ENCODE data around the gene XRRA1.

Gene XRRA1

DNA sequence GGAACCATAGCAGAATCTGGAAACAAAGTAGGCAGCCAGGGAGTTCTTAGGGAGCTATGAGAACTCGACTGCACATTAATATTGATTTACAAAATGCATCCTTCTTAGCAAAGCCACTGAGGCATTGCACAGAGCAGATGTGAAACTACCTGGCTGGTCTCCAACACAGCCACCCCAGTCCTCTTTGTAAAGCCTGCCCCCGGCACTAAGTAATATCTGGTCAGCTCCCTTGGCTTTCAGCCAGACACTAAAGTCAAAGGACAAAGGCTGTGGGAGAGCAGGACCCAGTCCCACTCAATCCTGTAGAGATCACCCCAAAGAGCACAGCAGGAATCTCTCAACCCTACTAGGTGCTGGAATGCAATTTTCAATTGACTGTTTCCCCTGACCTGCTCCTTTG lies 12.8 kb downstream of the XRRA1 start:
- peaks cover 0 to 6% (median 2%) of the 10 kb centered on the region in 5 donors for H3K4me1 ChIP-seq (ENCODE audit: control insufficient read depth in 5 of 5, insufficient read depth in 5 of 5, low read length in 5 of 5)
- no peaks in the 10 kb centered on the region for H3K27me3 ChIP-seq (ENCODE audit: control insufficient read depth in 5 of 5, insufficient read depth in 4 of 5, low read length in 5 of 5)
- no peaks in the 10 kb centered on the region for H3K9me3 ChIP-seq (ENCODE audit: control insufficient read depth in 5 of 5, low read length in 5 of 5)
- no peak overlapping the region for H3K4me3 ChIP-seq (ENCODE audit: low read depth in 1 of 5, low read length in 5 of 5)
- H3K9ac ChIP-seq (ENCODE audit: low read length in 5 of 5): no peak overlapping the region
- H3K27ac ChIP-seq (ENCODE audit: low read depth, low read length): no peak overlapping the region
- H3K36me3 ChIP-seq (ENCODE audit: control insufficient read depth in 5 of 5, insufficient read depth in 5 of 5, low read length in 5 of 5): peaks cover 20 to 43% (median 32%) of the 10 kb centered on the region in 5 donors

DNA sequence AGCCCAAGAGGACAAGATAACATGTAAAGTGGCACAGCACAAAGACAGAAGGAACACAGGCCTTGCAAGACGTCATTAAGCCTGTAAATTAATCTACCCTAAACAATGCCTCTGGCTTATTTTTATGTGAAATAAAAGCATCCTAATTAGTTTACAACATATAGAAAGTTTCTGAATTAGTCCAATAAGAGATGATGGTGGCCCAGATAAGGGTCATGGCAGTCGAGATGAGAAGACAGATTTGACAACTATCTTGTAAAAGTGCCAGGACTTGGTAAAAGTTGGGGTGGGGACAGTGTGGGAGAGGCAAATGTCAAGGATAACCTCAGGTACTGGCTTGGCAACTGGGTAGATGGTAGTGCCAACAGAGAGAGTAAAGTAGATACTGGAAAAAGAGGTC lies 13.6 kb downstream of the XRRA1 start:
- H3K4me1 ChIP-seq (ENCODE audit: control insufficient read depth in 5 of 5, insufficient read depth in 5 of 5, low read length in 5 of 5): peaks cover 0 to 6% (median 0%) of the 10 kb centered on the region in 5 donors
- peaks cover 19 to 43% (median 27%) of the 10 kb centered on the region in 5 donors for H3K36me3 ChIP-seq (ENCODE audit: control insufficient read depth in 5 of 5, insufficient read depth in 5 of 5, low read length in 5 of 5)

DNA sequence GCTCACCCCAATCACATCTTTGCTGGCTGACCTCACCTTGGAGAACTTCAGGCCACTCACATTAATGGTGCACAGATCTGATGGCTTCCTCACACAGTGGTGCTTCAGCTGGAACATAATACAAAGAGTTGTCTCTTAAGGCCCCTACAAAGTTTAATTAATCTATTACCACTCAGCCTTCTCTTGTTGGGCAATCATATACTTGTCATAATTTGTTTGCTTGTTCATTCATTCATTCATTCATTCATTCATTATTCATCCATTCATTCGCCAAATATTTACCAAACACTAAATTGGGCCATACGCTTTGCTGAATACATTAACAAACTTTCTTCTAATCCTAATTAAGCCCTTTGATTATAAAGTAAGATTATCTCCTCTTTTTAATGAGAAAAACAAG lies 15.1 kb downstream of the XRRA1 start:
- H3K36me3 ChIP-seq (ENCODE audit: control insufficient read depth in 5 of 5, insufficient read depth in 5 of 5, low read length in 5 of 5): peaks cover 14 to 43% (median 25%) of the 10 kb centered on the region in 5 donors
- H3K9ac ChIP-seq (ENCODE audit: low read length in 5 of 5): no peak overlapping the region

More for the DNA sequence above, 13.6 kb downstream of the XRRA1 start:
- Histone ChIP-seq H3K4me3 (ENCODE audit: low read depth in 1 of 5, low read length in 5 of 5) (no peak overlapping the region), H3K27me3 (ENCODE audit: control insufficient read depth in 5 of 5, insufficient read depth in 4 of 5, low read length in 5 of 5) (no peaks in the 10 kb centered on the region), H3K9me3 (ENCODE audit: control insufficient read depth in 5 of 5, low read length in 5 of 5) (no peaks in the 10 kb centered on the region), H3K9ac (ENCODE audit: low read length in 5 of 5) (no peak overlapping the region), H3K27ac (ENCODE audit: low read depth, low read length) (no peak overlapping the region)

DNA sequence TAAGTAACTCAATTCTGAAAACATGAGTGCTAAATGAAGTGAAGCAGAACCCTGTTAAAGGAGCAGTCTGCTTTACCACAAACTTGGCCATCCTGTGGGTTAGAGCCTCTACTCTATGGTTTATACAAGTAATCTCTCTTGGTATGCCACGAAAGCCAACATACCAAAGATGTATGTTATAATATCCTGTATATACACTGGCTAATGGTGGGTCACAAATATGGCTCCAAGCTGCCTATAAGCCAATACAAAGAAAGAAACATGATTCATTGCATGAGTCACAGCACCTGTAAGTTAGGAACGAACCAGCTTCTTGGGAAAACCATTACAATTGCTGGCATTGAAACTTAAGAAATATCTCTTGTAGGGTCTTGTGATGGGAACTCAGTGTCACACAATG lies 16.1 kb downstream of the XRRA1 start:
- Histone ChIP-seq H3K27ac (ENCODE audit: low read depth, low read length) (no peak overlapping the region), H3K27me3 (ENCODE audit: control insufficient read depth in 5 of 5, insufficient read depth in 4 of 5, low read length in 5 of 5) (no peaks in the 10 kb centered on the region), H3K4me1 (ENCODE audit: control insufficient read depth in 5 of 5, insufficient read depth in 5 of 5, low read length in 5 of 5) (peaks cover 0 to 2% (median 0%) of the 10 kb centered on the region in 5 donors), H3K9me3 (ENCODE audit: control insufficient read depth in 5 of 5, low read length in 5 of 5) (no peaks in the 10 kb centered on the region), H3K4me3 (ENCODE audit: low read depth in 1 of 5, low read length in 5 of 5) (no peak overlapping the region), H3K9ac (ENCODE audit: low read length in 5 of 5) (no peak overlapping the region), H3K36me3 (ENCODE audit: control insufficient read depth in 5 of 5, insufficient read depth in 5 of 5, low read length in 5 of 5) (peaks cover 19 to 46% (median 25%) of the 10 kb centered on the region in 5 donors)

More for the DNA sequence above, 15.1 kb downstream of the XRRA1 start:
- Histone ChIP-seq H3K4me1 (ENCODE audit: control insufficient read depth in 5 of 5, insufficient read depth in 5 of 5, low read length in 5 of 5) (peaks cover 0 to 6% (median 0%) of the 10 kb centered on the region in 5 donors), H3K9me3 (ENCODE audit: control insufficient read depth in 5 of 5, low read length in 5 of 5) (no peaks in the 10 kb centered on the region), H3K27ac (ENCODE audit: low read depth, low read length) (no peak overlapping the region), H3K27me3 (ENCODE audit: control insufficient read depth in 5 of 5, insufficient read depth in 4 of 5, low read length in 5 of 5) (no peaks in the 10 kb centered on the region), H3K4me3 (ENCODE audit: low read depth in 1 of 5, low read length in 5 of 5) (no peak overlapping the region)

DNA sequence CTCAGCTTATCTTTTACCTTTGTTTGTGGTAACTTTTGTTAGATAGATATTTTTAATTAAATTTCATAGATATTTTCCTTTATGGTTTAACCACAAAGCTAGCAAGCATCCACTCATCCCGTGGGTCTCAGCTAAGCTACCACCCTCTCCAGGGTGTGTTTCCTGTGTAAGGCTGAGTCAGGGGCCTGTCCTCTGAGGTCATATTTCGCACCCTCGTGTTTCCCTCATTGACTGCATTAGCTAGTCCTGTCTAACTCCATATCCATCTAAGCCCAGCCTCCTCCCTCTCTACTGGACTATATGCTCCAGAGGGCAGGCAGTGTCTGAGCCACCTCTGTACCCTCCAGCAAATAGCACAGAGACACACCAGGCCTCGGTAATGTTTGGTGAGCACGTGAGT lies 16.7 kb downstream of the XRRA1 start:
- Histone ChIP-seq H3K36me3 (ENCODE audit: control insufficient read depth in 5 of 5, insufficient read depth in 5 of 5, low read length in 5 of 5) (peaks cover 19 to 46% (median 25%) of the 10 kb centered on the region in 5 donors), H3K27ac (ENCODE audit: low read depth, low read length) (no peak overlapping the region), H3K4me3 (ENCODE audit: low read depth in 1 of 5, low read length in 5 of 5) (no peak overlapping the region)

DNA sequence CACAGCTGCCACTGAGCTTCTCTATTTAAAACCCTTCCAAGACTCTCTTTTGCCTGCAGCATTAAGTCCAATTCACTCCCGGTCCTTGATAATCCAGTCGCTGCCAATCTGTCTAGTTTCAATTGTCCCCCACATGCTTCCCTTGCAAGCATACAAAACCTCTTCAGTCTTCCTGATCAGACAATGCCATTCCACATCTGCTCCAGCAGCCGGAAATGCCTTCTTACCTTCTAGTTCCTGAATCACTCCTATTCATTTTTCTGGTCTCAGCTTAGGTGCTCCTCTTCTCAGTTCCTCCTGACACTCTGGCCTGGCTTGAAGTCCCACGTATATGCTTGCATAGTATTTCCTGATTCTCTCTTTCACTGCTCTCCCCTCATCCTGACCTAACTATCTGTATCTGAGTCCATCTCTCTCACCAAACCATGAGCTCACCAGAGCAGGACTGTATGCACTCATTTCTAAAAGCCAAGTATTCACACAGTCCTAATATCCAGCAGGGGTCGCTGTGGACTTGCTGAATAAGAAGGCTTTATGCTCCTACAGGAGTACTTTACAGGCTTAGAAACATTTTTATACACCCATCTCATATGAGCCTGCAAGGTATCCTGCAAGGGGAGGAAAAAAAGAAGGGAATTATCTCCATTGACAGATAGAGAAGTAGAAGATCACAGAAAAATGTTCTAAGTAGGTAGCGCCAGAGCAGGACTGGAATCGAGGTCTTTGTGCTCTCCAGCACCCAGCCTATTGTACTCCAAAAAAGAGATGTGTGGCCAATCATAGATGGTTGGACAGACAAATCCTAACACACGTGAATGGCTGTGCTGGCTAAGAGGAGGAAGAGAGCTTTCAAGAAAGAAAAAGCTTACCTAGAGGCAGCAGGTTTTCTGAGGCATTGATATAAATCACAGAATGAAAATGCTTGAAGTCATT lies 19.2 kb downstream of the XRRA1 start:
- no peaks in the 10 kb centered on the region for H3K9me3 ChIP-seq (ENCODE audit: control insufficient read depth in 5 of 5, low read length in 5 of 5)
- no peak overlapping the region for H3K27ac ChIP-seq (ENCODE audit: low read depth, low read length)
- H3K4me1 ChIP-seq (ENCODE audit: control insufficient read depth in 5 of 5, insufficient read depth in 5 of 5, low read length in 5 of 5): peaks cover 0 to 6% (median 0%) of the 10 kb centered on the region in 5 donors
- H3K36me3 ChIP-seq (ENCODE audit: control insufficient read depth in 5 of 5, insufficient read depth in 5 of 5, low read length in 5 of 5): peaks cover 5 to 24% (median 13%) of the 10 kb centered on the region in 5 donors
- no peak overlapping the region for H3K4me3 ChIP-seq (ENCODE audit: low read depth in 1 of 5, low read length in 5 of 5)
- no peaks in the 10 kb centered on the region for H3K27me3 ChIP-seq (ENCODE audit: control insufficient read depth in 5 of 5, insufficient read depth in 4 of 5, low read length in 5 of 5)
- no peak overlapping the region for H3K9ac ChIP-seq (ENCODE audit: low read length in 5 of 5)

More for the DNA sequence above, 16.7 kb downstream of the XRRA1 start:
- H3K27me3 ChIP-seq (ENCODE audit: control insufficient read depth in 5 of 5, insufficient read depth in 4 of 5, low read length in 5 of 5): no peaks in the 10 kb centered on the region
- no peaks in the 10 kb centered on the region for H3K9me3 ChIP-seq (ENCODE audit: control insufficient read depth in 5 of 5, low read length in 5 of 5)
- peaks cover 0 to 2% (median 0%) of the 10 kb centered on the region in 5 donors for H3K4me1 ChIP-seq (ENCODE audit: control insufficient read depth in 5 of 5, insufficient read depth in 5 of 5, low read length in 5 of 5)
- H3K9ac ChIP-seq (ENCODE audit: low read length in 5 of 5): no peak overlapping the region

DNA sequence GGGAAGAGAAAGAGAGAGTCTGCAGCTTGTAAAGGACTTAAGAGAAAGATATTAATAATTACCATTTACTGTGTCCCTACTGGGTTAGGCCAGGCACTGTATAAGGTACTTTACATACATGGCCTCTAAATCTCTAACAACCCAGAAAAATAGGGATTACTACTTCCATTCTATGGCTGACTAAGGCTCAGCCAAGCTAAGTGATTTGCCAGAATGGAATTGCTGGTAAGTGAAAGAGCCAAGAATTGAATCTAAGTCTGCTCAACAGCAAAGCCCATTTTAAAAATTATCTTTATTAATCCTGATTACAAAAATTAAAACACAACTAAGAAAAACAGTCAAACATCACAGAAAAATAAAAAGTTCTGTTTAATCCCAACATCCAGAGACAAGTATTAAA lies 21.4 kb downstream of the XRRA1 start:
- Histone ChIP-seq H3K4me3 (ENCODE audit: low read depth in 1 of 5, low read length in 5 of 5) (no peak overlapping the region), H3K27me3 (ENCODE audit: control insufficient read depth in 5 of 5, insufficient read depth in 4 of 5, low read length in 5 of 5) (no peaks in the 10 kb centered on the region), H3K27ac (ENCODE audit: low read depth, low read length) (no peak overlapping the region), H3K9ac (ENCODE audit: low read length in 5 of 5) (no peak overlapping the region), H3K36me3 (ENCODE audit: control insufficient read depth in 5 of 5, insufficient read depth in 5 of 5, low read length in 5 of 5) (peaks cover 0 to 7% (median 3%) of the 10 kb centered on the region in 5 donors), H3K4me1 (ENCODE audit: control insufficient read depth in 5 of 5, insufficient read depth in 5 of 5, low read length in 5 of 5) (peaks cover 0 to 13% (median 5%) of the 10 kb centered on the region in 5 donors), H3K9me3 (ENCODE audit: control insufficient read depth in 5 of 5, low read length in 5 of 5) (no peaks in the 10 kb centered on the region)

DNA sequence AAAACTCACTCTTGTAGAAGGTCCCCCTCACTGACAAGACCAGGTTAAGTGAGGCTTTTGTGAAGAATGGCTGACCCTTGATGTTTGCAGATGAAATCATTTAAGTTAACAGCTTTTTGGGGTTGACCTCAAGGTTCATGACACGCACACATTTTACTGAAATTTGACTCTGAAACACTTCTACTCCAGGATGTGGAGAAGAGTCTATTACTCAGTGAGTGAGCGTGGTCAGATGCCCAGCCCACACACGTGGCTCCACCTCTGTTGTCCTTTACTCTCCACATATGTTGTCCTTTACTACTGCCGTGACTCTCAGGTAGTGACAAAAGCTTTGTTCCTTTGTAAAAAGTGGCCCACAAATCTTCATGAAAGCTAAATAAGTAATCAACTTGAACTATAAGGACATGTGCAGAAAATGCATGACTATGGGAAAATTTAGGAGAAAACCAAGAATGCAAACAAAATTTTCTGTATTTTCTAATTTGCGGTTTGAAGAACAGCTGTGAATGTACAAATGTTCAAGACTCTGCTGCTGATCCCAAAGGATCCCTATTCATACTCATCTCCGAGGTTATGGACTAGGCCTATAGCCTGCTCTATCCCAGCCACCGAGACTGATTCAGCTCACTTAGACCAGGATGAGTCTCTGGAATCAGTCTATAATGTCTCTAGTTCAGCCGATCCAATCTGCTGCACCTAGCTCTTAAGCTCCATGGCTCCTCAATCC lies 22.4 kb downstream of the XRRA1 start:
- Histone ChIP-seq H3K27ac (ENCODE audit: low read depth, low read length) (no peak overlapping the region), H3K4me1 (ENCODE audit: control insufficient read depth in 5 of 5, insufficient read depth in 5 of 5, low read length in 5 of 5) (peaks cover 0 to 13% (median 5%) of the 10 kb centered on the region in 5 donors), H3K36me3 (ENCODE audit: control insufficient read depth in 5 of 5, insufficient read depth in 5 of 5, low read length in 5 of 5) (peaks cover 0 to 5% (median 0%) of the 10 kb centered on the region in 5 donors), H3K9me3 (ENCODE audit: control insufficient read depth in 5 of 5, low read length in 5 of 5) (no peaks in the 10 kb centered on the region), H3K27me3 (ENCODE audit: control insufficient read depth in 5 of 5, insufficient read depth in 4 of 5, low read length in 5 of 5) (no peaks in the 10 kb centered on the region), H3K9ac (ENCODE audit: low read length in 5 of 5) (no peak overlapping the region), H3K4me3 (ENCODE audit: low read depth in 1 of 5, low read length in 5 of 5) (no peak overlapping the region)

DNA sequence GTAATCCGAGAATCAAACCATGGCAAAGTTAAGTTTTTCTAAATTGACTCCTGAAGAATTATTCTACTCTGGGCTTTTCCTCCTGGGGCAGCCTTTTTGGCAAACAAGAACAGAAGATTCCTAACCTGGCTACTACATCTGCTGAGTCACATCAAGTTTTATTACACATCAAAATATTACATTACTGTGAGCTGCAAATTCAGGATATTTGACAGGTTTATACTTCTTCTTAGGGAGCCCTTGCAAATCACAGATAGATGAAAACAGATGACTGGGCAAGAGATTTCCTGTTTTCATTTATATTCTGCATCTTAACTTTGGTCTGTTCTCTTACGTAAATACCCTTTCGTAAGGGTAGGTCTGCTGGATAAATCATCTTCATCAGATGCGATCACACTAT lies 23.6 kb downstream of the XRRA1 start:
- H3K27ac ChIP-seq (ENCODE audit: low read depth, low read length): no peak overlapping the region
- H3K4me1 ChIP-seq (ENCODE audit: control insufficient read depth in 5 of 5, insufficient read depth in 5 of 5, low read length in 5 of 5): peaks cover 0 to 13% (median 5%) of the 10 kb centered on the region in 5 donors
- no peak overlapping the region for H3K4me3 ChIP-seq (ENCODE audit: low read depth in 1 of 5, low read length in 5 of 5)
- no peak overlapping the region for H3K9ac ChIP-seq (ENCODE audit: low read length in 5 of 5)
- peaks cover 5 to 11% (median 6%) of the 10 kb centered on the region in 5 donors for H3K36me3 ChIP-seq (ENCODE audit: control insufficient read depth in 5 of 5, insufficient read depth in 5 of 5, low read length in 5 of 5)
- no peaks in the 10 kb centered on the region for H3K9me3 ChIP-seq (ENCODE audit: control insufficient read depth in 5 of 5, low read length in 5 of 5)
- H3K27me3 ChIP-seq (ENCODE audit: control insufficient read depth in 5 of 5, insufficient read depth in 4 of 5, low read length in 5 of 5): no peaks in the 10 kb centered on the region

DNA sequence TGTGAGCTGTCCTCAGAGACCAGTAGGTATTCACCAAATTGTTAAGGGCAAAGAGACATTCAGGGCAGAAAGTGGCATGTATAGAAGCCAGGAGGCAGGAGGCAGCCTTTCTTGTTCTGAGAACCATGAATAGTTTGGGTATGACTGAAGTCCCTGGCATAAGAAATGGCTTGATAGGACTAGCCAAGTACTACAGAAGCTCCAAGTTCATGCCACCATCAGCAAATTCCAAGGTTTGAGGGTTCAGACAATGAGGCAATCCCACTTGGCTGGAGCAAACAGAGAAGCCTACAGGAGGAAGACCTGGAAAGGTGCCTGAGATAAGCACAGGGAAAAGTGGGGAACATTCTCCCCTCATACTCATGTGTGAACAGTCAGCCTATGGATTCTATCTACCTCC lies 25.8 kb downstream of the XRRA1 start:
- Histone ChIP-seq H3K27me3 (ENCODE audit: control insufficient read depth in 5 of 5, insufficient read depth in 4 of 5, low read length in 5 of 5) (no peaks in the 10 kb centered on the region), H3K36me3 (ENCODE audit: control insufficient read depth in 5 of 5, insufficient read depth in 5 of 5, low read length in 5 of 5) (peaks cover 11 to 25% (median 23%) of the 10 kb centered on the region in 5 donors)

More for the DNA sequence above, 25.8 kb downstream of the XRRA1 start:
- H3K9ac ChIP-seq (ENCODE audit: low read length in 5 of 5): no peak overlapping the region
- H3K27ac ChIP-seq (ENCODE audit: low read depth, low read length): no peak overlapping the region
- H3K9me3 ChIP-seq (ENCODE audit: control insufficient read depth in 5 of 5, low read length in 5 of 5): no peaks in the 10 kb centered on the region
- peaks cover 0 to 13% (median 5%) of the 10 kb centered on the region in 5 donors for H3K4me1 ChIP-seq (ENCODE audit: control insufficient read depth in 5 of 5, insufficient read depth in 5 of 5, low read length in 5 of 5)
- no peak overlapping the region for H3K4me3 ChIP-seq (ENCODE audit: low read depth in 1 of 5, low read length in 5 of 5)
